ENCODE measurements around the gene PTGDS. TPM values are rescaled to one million over a fixed set of nuclear protein-coding genes. Genes with fewer than 3 reads are reported as not detected.
A peak's percentile ranks its signal among the peaks of the same experiment; 100 is the strongest.

PTGDS gene
- total RNA-seq, 1 experiment from 2014 or later: 3.6 TPM

- H3K9me3 Mint-ChIP-seq: no peaks in the 10 kb centered on the region
- Histone ChIP-seq H3K27ac (ENCODE audit: insufficient read length, low read depth, low read length) (no peak overlapping the region), H2AK5ac (ENCODE audit: insufficient read length, low read length) (no peak overlapping the region), H2BK120ac (ENCODE audit: low read depth, low read length, poor library complexity, severe bottlenecking) (no peak overlapping the region), H4K5ac (ENCODE audit: insufficient read length, low read depth, low read length) (no peak overlapping the region), H3K18ac (ENCODE audit: insufficient read length, low read depth, low read length) (no peak overlapping the region), H3K27me3 (ENCODE audit: insufficient read depth, low read length) (no peaks in the 10 kb centered on the region), H3K79me1 (ENCODE audit: insufficient read depth, low read depth, low read length, poor library complexity, severe bottlenecking) (no peaks in the 10 kb centered on the region), H3K9ac (ENCODE audit: extremely low read depth, insufficient read length, low read length) (no peak overlapping the region), H3K23ac (ENCODE audit: insufficient read length, low read depth, low read length) (no peak overlapping the region), H4K91ac (ENCODE audit: insufficient read length, low read depth, low read length) (no peak overlapping the region), H2AFZ (ENCODE audit: low read length) (no peak overlapping the region), H3K56ac (ENCODE audit: insufficient read length, low read depth, low read length) (no peak overlapping the region), H4K8ac (replicated peaks; ENCODE audit: insufficient read length, low read depth, low read length) (no peak overlapping the region), H2BK15ac (ENCODE audit: low read depth, low read length) (no peak overlapping the region), H3T11ph (ENCODE audit: low read length) (no peak overlapping the region), H2BK20ac (ENCODE audit: low read depth, low read length, poor library complexity, severe bottlenecking) (no peak overlapping the region), H3K9me3 (ENCODE audit: control insufficient read depth, low read depth, low read length) (no peaks in the 10 kb centered on the region), H2BK12ac (ENCODE audit: insufficient read length, low read depth, low read length) (no peak overlapping the region), H3K23me2 (ENCODE audit: insufficient read length, low read depth, low read length, poor library complexity, severe bottlenecking) (no peaks in the 10 kb centered on the region), H3K4ac (ENCODE audit: low read depth, low read length) (no peak overlapping the region), H3K4me2 (ENCODE audit: insufficient read depth, insufficient read length, low read length) (peak overlapping the region; percentile 9), H3K79me2 (ENCODE audit: insufficient read depth, low read length) (no peaks in the 10 kb centered on the region), H3K4me1 (ENCODE audit: insufficient read depth, low read length) (no peaks in the 10 kb centered on the region), H4K20me1 (ENCODE audit: control insufficient read depth, insufficient read depth, insufficient read length) (no peaks in the 10 kb centered on the region), H3K14ac (ENCODE audit: insufficient read depth, low read length) (no peak overlapping the region), H2BK5ac (ENCODE audit: insufficient read length, low read length) (no peak overlapping the region)
- no peak overlapping the region for H3K4me3 Mint-ChIP-seq
- no peak for DNase-seq
- H3K36me3 Mint-ChIP-seq (ENCODE audit: insufficient read depth in 1 of 3, low read depth in 3 of 3): peaks cover 0 to 3% (median 0%) of the 10 kb centered on the region in 3 experiments; a peak in 1 of 7 replicates
- peaks cover 0 to 8% of the 10 kb centered on the region in 2 experiments; a peak in 2 of 4 replicates for H3K4me1 Mint-ChIP-seq
- TF ChIP-seq CTCF (conservative IDR thresholded peaks at IDR 0.05): no peak
- H3K27ac Mint-ChIP-seq: no peak overlapping the region
- no CpG with 5 or more reads among the region's 29 CpGs for WGBS (ENCODE audit: extremely low coverage, insufficient read length, low lambda C conversion rate)
- H3K27me3 Mint-ChIP-seq (ENCODE audit: low read depth): peaks cover 6% of the 10 kb centered on the region
Observed at GRCh38 chr9:136984464-136985026, 7.2 kb downstream of the PTGDS start.
